NK-92 (cell line): ENCODE results near the gene SHROOM4.

ENCODE experiments used
- DNase-seq: peaks from one replicate; lab custom pipeline; 2025; ENCODE audit not compliant: unreplicated experiment; lab: John Stamatoyannopoulos, UW

Gene SHROOM4

GRCh38 chrX:50813843-50814661 lies at the start of gene SHROOM4:
SHROOM4 (minus strand) TSS chrX:50814194; CDS start chrX:50814018, 176 bp downstream.
- DNase-seq = no peak

GRCh38 chrX:50863471-50863870 lies 49.5 kb upstream of the SHROOM4 start:
- DNase-seq = no peak

- DNase-seq = no peak
These were observed 46.5 kb upstream of the SHROOM4 start for GRCh38 chrX:50860518-50860917.

- no peak for DNase-seq
These were observed 44.6 kb upstream of the SHROOM4 start for GRCh38 chrX:50858548-50858947.

- DNase-seq = no peak
These were observed 39.4 kb upstream of the SHROOM4 start for GRCh38 chrX:50853399-50853798.

- DNase-seq = no peak
These were observed 38.5 kb upstream of the SHROOM4 start for GRCh38 chrX:50852524-50852923.

- DNase-seq = no peak
These were observed 28.2 kb upstream of the SHROOM4 start for GRCh38 chrX:50842221-50842620.

- DNase-seq = no peak
These were observed 25.7 kb upstream of the SHROOM4 start for GRCh38 chrX:50839730-50840129.

GRCh38 chrX:50838820-50839600 lies 25.0 kb upstream of the SHROOM4 start:
- DNase-seq = no peak

- DNase-seq = no peak
These were observed 14.0 kb upstream of the SHROOM4 start for GRCh38 chrX:50827996-50828395.

GRCh38 chrX:50825825-50826224 lies 11.8 kb upstream of the SHROOM4 start:
- no peak for DNase-seq

- DNase-seq = no peak
These were observed 5.0 kb upstream of the SHROOM4 start for GRCh38 chrX:50818986-50819385.

GRCh38 chrX:50815120-50815519 lies 1.1 kb upstream of the SHROOM4 start:
- no peak for DNase-seq

GRCh38 chrX:50814701-50815100 lies 707 bp upstream of the SHROOM4 start:
- DNase-seq = no peak

GRCh38 chrX:50812995-50813842 lies 775 bp downstream of the SHROOM4 start:
- DNase-seq = no peak

- no peak for DNase-seq
These were observed 8.7 kb downstream of the SHROOM4 start for GRCh38 chrX:50805276-50805675.

- no peak for DNase-seq
These were observed 12.9 kb downstream of the SHROOM4 start for GRCh38 chrX:50801135-50801534.

GRCh38 chrX:50799531-50799961 lies 14.4 kb downstream of the SHROOM4 start:
- no peak for DNase-seq

GRCh38 chrX:50798783-50799182 lies 15.2 kb downstream of the SHROOM4 start:
- no peak for DNase-seq

- DNase-seq = no peak
These were observed 26.9 kb downstream of the SHROOM4 start for GRCh38 chrX:50787099-50787498.

GRCh38 chrX:50780144-50780543 lies 33.9 kb downstream of the SHROOM4 start:
- DNase-seq = no peak
